Transverse colon (tissue), 3 donors: Measurements from ENCODE around the gene DNAH1.
"Not testable (repeated sequence)": the region's sequence is repeated elsewhere in the genome, so short reads cannot be mapped to it uniquely, and the experiment has no call there.

Source experiments
- EP300 ChIP-seq: sonication (generic); formaldehyde crosslinking; IDR thresholded peaks from one replicate; pipeline ENCODE4 v1.6.1; 2017; ENCODE audit warnings: antibody characterized with exemption, low read depth
- POLR2A ChIP-seq: fragments of 450-650 bp; IDR thresholded peaks from one replicate; pipeline ENCODE4 v1.6.1; 2016; ENCODE audit warnings: antibody characterized with exemption, mild to moderate bottlenecking, moderate library complexity
- TF ChIP-seq, protein P1 (sequence below), 5 experiments: fragments of 200-600 bp in 3 of 5; fragments of 450-650 bp in 2 of 5; sonication (generic) in 3 of 5; IDR thresholded peaks; 1 replicate in 2 of 5; 2 replicates in 3 of 5; pipeline ENCODE4 v1.5.1; 2016 to 2017; ENCODE audit warnings: antibody characterized with exemption in 5 of 5, inconsistent platforms in 3 of 5, mild to moderate bottlenecking in 2 of 5, moderate library complexity in 1 of 5

DNA sequence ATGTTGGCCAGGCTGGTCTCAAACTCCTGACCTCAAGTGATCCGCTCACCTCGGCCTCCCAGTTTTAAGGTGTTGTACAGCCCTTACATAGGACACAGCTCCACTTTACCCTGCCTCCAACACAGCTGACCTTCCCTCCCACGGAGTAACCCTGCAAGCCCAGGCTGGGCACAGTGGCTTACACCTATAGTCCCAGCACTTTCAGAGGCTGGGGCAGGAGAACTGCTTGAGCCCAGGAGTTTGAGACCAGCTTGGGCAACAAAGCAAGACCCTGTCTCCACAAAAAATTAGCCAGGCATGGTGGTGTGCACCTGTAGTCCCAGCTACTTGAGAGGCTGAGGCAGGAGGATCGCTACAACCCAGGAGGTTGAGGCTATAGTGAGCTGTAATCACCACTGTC is 32.1 kb upstream of the DNAH1 start:
- not testable (repeated sequence) for TF ChIP-seq POLR2A, EP300
- TF ChIP-seq, protein P1, sequence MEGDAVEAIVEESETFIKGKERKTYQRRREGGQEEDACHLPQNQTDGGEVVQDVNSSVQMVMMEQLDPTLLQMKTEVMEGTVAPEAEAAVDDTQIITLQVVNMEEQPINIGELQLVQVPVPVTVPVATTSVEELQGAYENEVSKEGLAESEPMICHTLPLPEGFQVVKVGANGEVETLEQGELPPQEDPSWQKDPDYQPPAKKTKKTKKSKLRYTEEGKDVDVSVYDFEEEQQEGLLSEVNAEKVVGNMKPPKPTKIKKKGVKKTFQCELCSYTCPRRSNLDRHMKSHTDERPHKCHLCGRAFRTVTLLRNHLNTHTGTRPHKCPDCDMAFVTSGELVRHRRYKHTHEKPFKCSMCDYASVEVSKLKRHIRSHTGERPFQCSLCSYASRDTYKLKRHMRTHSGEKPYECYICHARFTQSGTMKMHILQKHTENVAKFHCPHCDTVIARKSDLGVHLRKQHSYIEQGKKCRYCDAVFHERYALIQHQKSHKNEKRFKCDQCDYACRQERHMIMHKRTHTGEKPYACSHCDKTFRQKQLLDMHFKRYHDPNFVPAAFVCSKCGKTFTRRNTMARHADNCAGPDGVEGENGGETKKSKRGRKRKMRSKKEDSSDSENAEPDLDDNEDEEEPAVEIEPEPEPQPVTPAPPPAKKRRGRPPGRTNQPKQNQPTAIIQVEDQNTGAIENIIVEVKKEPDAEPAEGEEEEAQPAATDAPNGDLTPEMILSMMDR (IDR thresholded peaks at IDR 0.05): not testable (repeated sequence)
